GM15510 (cell line): ENCODE results near the gene CAMTA1.

Source experiments
- POLR2A ChIP-seq: IDR thresholded peaks from 3 replicates; pipeline ENCODE4 v1.6.1; 2011; ENCODE audit warnings: borderline replicate concordance; ENCODE audit not compliant: insufficient read length; ENCODE audit errors: extremely low read depth

The CAMTA1 gene

DNA sequence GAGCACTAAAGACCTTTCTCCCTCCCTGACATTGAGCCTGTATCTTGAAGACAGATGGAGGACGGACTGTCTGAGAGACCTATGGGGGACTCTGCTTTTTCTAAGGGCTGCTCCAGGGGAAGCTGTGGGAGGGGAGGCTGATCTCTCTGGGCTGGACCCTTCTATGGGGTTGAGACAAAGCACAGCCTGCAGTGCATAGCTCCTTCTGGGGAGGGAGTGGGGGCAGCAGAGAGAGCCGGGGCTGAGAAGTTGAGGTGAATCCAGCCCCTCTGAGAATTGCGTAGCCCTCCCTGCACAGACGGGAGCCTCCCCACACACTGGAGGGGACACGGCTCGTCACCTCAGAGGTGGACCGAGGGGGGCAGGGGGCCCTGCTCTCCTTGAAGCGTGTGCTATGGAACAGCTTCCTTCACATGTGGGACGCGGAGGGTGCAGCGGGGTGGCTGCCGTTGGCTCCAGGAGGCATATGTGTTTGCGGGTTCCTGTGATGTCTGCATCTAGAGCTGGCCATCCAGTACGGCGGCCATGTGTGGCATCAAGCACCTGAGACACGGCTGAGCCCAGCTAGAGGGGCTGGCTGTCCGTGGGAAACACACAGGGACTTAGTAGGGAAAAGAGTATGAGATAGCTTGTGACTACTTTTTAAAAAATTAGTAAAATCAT is 299.1 kb downstream of the CAMTA1 start:
- TF ChIP-seq POLR2A = no peak

GRCh38 chr1:7085521-7085920 is 300.3 kb downstream of the CAMTA1 start:
- TF ChIP-seq POLR2A = no peak

- no peak for TF ChIP-seq POLR2A
Measured at GRCh38 chr1:7086106-7086505, 300.9 kb downstream of the CAMTA1 start.

DNA sequence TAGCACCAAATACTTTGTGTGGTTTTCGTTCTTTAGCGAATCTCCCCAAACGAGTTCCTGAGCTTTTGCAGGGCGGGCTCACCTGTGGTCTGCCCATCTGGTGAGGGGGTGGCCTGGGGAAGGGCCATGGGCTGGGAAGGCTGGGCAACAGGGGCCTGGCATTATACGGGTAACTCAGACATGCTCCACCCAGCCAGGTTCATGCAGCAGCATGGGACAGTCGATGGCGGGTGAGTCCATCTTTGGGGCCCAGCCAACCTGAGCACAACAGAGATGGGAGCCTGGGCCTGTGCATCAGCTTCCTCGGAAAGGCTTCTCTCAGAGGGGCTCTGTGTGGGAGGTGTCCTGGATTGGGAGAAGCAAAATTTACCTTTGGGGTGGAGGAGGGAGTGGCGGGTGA is 302.6 kb downstream of the CAMTA1 start:
- no peak for TF ChIP-seq POLR2A

DNA sequence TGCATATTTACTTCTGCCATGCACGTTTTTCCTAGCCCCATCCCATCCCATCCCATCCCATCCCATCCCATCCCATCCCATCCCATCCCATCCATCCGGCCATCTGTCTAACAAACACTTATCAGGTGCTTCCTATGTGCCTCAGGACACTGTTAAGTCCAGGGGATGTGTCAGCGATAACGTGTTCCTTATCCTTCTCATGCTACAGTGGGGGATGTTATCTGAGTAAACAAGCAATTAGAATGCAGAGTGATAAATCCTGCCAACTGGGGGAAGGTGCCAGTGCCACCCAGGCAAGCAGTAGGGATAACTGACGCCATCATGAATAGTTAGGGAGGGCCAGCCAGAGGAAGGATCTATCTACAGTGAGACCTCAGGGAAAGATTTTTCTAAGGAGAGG is 304.2 kb downstream of the CAMTA1 start:
- no peak for TF ChIP-seq POLR2A

DNA sequence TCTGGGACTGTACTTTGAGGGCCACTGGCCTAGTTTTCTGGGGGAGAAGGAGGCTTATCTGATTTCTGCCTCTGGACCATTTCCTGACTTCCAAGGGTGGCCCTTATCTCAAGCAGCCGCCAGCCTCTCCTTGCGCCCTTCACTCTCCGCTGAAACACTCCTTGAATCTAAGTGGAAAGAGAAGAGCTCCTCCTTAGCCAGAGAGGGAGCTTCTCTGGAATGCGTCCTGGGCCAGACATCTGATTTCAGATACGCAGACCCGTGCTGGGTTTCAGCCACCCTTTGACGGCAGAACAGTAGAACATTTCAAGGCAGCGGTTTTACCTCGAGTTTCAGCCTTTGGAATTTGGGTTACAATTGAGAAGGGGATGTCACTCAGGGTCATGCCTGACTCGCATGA is 308.0 kb downstream of the CAMTA1 start:
- TF ChIP-seq POLR2A = no peak

- TF ChIP-seq POLR2A = no peak
Measured at GRCh38 chr1:7094086-7094485, 308.8 kb downstream of the CAMTA1 start.

GRCh38 chr1:7094509-7094908 is 309.3 kb downstream of the CAMTA1 start:
- TF ChIP-seq POLR2A = no peak

DNA sequence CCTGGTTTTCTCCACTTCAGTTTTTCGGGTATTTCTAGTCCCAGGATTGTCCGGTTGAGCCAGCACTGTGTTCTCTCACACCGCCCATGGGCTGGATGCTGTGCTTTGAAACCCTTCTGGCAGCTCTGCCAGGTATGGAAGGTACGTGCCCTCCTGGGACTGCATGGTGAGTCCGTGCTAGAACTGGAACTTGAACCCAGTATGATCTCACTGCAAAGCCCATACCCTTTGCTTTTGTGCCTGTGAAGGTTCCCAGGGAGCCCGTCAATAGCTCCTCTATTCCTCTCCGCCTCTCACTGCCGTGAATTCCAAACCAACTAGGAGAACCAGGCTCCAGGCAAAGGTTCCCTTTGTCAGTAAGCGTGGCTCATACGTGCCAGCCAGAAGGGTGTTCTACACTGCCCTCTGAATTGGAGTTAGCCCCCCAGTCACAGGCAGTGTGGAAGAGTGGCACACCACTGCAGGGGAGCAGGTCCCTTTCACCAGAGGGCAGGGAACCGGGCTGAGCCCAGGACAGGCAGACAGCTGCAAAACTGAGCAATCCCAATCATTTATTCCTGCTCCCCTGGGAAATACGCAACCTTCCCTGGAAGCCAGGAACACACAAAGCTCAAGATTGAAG is 310.2 kb downstream of the CAMTA1 start:
- no peak for TF ChIP-seq POLR2A

DNA sequence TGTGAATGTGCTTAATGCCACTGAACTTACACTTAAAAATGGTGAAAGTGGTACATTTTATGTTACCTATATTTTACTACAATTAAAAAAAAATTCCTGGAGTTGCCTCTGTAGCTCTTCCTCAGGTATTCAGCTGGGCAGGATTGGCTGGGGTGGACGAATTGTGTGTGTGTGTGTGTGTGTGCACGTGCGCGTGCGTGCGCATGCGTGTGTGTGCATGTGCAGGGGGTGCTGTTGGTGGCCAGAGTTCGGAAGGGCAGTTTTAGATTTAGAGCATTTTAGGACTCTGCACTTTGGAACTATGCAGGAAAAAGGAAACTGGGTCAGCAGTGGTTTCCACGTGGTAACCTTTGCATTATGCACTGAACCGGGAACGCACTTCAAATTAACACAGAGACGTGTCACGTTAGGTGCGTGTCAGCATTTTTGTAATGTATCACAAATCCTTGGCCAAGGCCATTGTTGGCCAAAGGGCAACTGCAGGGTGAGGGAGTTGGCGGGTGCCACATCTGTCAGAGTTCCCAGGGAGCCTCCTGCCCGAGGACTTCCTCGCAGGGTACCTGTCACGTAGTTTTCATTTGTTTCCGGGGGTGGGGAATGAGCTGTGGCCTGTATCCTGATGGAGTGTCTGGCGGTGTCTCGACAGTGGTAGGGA is 312.8 kb downstream of the CAMTA1 start:
- TF ChIP-seq POLR2A = no peak

- no peak for TF ChIP-seq POLR2A
Measured at GRCh38 chr1:7098641-7099040, 313.4 kb downstream of the CAMTA1 start.

- no peak for TF ChIP-seq POLR2A
Measured at GRCh38 chr1:7100479-7100878, 315.2 kb downstream of the CAMTA1 start.

DNA sequence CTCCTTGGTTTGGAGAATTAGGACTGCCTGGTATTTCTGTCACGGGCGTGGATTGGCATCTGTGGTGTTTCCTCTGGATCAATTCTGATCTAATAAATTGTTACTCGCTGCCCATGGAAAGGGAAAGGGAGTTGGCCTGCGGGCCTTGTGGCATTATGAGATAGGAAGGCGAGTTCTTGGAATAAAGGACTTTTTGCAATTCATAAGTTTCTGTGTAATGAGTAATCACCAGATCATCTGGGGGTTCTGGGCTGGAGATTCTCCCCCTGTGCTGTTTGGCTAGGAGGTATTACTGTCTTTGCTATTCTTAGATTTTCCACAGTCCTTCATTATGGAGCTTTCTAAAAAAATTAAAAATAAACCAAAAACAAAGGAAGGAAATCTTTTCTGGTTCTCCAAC is 315.9 kb downstream of the CAMTA1 start:
- TF ChIP-seq POLR2A = no peak

DNA sequence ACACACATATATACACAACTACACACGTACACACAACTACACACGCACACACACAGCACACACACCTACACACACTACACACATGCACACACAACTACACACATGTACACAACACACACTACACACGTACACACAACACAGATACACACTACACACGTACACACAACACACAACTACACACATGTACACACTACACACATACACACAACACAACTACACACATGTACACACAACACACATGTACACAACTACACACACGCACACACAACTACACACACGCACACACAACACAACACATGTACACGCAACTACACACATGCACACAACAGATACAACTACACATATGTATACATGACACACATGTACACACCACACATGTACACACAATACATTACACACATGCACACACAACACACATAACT is 318.1 kb downstream of the CAMTA1 start:
- no peak for TF ChIP-seq POLR2A

GRCh38 chr1:7103874-7104273 is 318.6 kb downstream of the CAMTA1 start:
- TF ChIP-seq POLR2A = no peak

GRCh38 chr1:7104339-7104738 is 319.1 kb downstream of the CAMTA1 start:
- TF ChIP-seq POLR2A = no peak
